Ectodermal cell (in vitro differentiated cells): ENCODE results near the gene CEP55.
"Not testable (repeated sequence)": the region's sequence is repeated elsewhere in the genome, so short reads cannot be mapped to it uniquely, and the experiment has no call there.

Experiments
- H3K27ac ChIP-seq: 2 replicates; pipeline ENCODE4 v1.7.0; 2013; ENCODE audit warnings: mild to moderate bottlenecking, low read depth, low read length; ENCODE audit not compliant: insufficient read depth, poor library complexity, severe bottlenecking
- H3K27me3 ChIP-seq: 2 replicates; pipeline ENCODE4 v1.7.0; 2013; ENCODE audit warnings: mild to moderate bottlenecking, low read length; ENCODE audit not compliant: insufficient read depth, control insufficient read depth, poor library complexity, severe bottlenecking
- H3K36me3 ChIP-seq: one replicate; pipeline ENCODE4 v1.7.0; 2013; ENCODE audit warnings: low read length; ENCODE audit not compliant: control insufficient read depth, insufficient read depth
- H3K4me1 ChIP-seq: one replicate; pipeline ENCODE4 v1.7.0; 2013; ENCODE audit warnings: low read length; ENCODE audit not compliant: control insufficient read depth, insufficient read depth
- H3K4me3 ChIP-seq: 2 replicates; pipeline ENCODE4 v1.7.0; 2013; ENCODE audit warnings: low read depth, low read length, control low read depth; ENCODE audit not compliant: insufficient read depth
- H3K9me3 ChIP-seq: 2 replicates; pipeline ENCODE4 v1.7.0; 2013; ENCODE audit warnings: mild to moderate bottlenecking, low read length, moderate library complexity; ENCODE audit not compliant: control insufficient read depth
- WGBS, 2 experiments: methylation state at CpG; one replicate each; pipeline ENCODE4 v1.1.7; 2013; ENCODE audit warnings: missing lambda C conversion rate in 2 of 2; 5-methylcytosine and 5-hydroxymethylcytosine counted together

The CEP55 gene

GRCh38 chr10:93505075-93505474 lies 8.7 kb downstream of the CEP55 start:
- Histone ChIP-seq H3K27ac (no peak overlapping the region), H3K36me3 (peaks cover 11% of the 10 kb centered on the region), H3K4me3 (no peak overlapping the region), H3K4me1 (no peaks in the 10 kb centered on the region), H3K27me3 (no peaks in the 10 kb centered on the region), H3K9me3 (no peaks in the 10 kb centered on the region)
- WGBS, 2 experiments: 95% methylated on average over 2 of the region's 2 CpGs; no CpG with 5 or more reads in 1 of the 2 experiments

- 93 to 97% methylated on average over 6 to 8 of the region's 8 CpGs for WGBS, 2 experiments
- H3K36me3 ChIP-seq: peaks cover 11% of the 10 kb centered on the region
- no peaks in the 10 kb centered on the region for H3K27me3 ChIP-seq
- no peak overlapping the region for H3K4me3 ChIP-seq
- H3K27ac ChIP-seq: no peak overlapping the region
- no peaks in the 10 kb centered on the region for H3K9me3 ChIP-seq
- H3K4me1 ChIP-seq: no peaks in the 10 kb centered on the region
Measured at GRCh38 chr10:93509816-93510215, 13.4 kb downstream of the CEP55 start.

GRCh38 chr10:93512565-93512964 lies 16.2 kb downstream of the CEP55 start:
- H3K27ac ChIP-seq: no peak overlapping the region
- H3K9me3 ChIP-seq: no peaks in the 10 kb centered on the region
- H3K4me1 ChIP-seq: no peaks in the 10 kb centered on the region
- H3K36me3 ChIP-seq: peaks cover 21% of the 10 kb centered on the region
- WGBS, 2 experiments: 90% methylated on average over 1 of the region's 1 CpG
- no peak overlapping the region for H3K4me3 ChIP-seq
- no peaks in the 10 kb centered on the region for H3K27me3 ChIP-seq

GRCh38 chr10:93513091-93513490 lies 16.7 kb downstream of the CEP55 start:
- H3K27me3 ChIP-seq: no peaks in the 10 kb centered on the region
- H3K27ac ChIP-seq: no peak overlapping the region
- no peak overlapping the region for H3K4me3 ChIP-seq
- no peaks in the 10 kb centered on the region for H3K9me3 ChIP-seq
- 50 to 64% methylated on average over 1 of the region's 1 CpG for WGBS, 2 experiments
- peaks cover 26% of the 10 kb centered on the region for H3K36me3 ChIP-seq
- no peaks in the 10 kb centered on the region for H3K4me1 ChIP-seq

DNA sequence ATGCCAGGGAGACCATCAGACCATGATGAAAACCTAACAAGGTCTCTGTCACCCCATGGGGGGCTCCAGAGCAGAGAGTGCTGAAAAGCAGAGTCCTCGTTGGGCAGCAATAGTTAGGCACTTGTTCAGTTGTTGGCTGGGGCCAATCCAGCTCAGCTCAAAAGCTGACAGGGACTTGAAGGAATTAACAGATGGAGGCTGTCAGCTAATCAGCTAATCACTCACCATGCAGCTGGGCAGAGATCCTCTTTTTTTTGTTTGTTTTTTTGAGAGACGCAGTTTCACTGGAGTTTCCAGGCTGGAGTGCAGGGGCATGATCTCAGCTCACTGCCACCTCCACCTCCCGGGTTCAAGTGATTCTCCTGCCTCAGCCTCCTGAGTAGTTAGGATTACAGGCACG lies 18.1 kb downstream of the CEP55 start:
- Histone ChIP-seq H3K4me1 (no peaks in the 10 kb centered on the region), H3K27ac (no peak overlapping the region), H3K27me3 (no peaks in the 10 kb centered on the region), H3K36me3 (peaks cover 35% of the 10 kb centered on the region), H3K9me3 (no peaks in the 10 kb centered on the region), H3K4me3 (no peak overlapping the region)
- WGBS, 2 experiments: 89 to 95% methylated on average over 4 of the region's 4 CpGs

GRCh38 chr10:93515071-93516005 lies 18.9 kb downstream of the CEP55 start:
- Histone ChIP-seq H3K9me3 (no peaks in the 10 kb centered on the region), H3K27ac (no peak overlapping the region), H3K36me3 (peaks cover 43% of the 10 kb centered on the region), H3K27me3 (no peaks in the 10 kb centered on the region), H3K4me1 (no peaks in the 10 kb centered on the region), H3K4me3 (no peak overlapping the region)
- WGBS, 2 experiments: 92 to 93% methylated on average over 8 of the region's 8 CpGs

DNA sequence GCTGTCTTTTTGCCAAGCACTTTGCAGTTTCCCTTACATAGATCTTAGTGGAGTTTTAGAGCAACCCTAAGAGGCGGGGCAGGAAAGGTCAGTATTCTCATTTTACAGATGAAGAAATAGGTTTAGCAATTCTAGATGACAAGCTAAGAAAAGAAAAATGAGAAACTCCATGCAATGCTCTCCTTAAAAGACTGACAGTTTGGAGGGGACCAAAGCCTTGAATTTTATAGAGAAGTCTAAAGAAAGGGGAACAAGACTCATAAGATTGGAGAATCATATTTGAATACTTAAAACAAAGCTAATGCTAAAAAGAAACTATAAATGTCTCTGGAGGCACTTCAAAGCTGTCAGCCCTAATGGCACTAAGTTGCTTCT lies 19.6 kb downstream of the CEP55 start:
- Histone ChIP-seq H3K27me3 (no peaks in the 10 kb centered on the region), H3K4me1 (no peaks in the 10 kb centered on the region), H3K9me3 (no peaks in the 10 kb centered on the region), H3K36me3 (peaks cover 47% of the 10 kb centered on the region), H3K27ac (no peak overlapping the region), H3K4me3 (no peak overlapping the region)
- WGBS, 2 experiments: 97 to 100% methylated on average over 1 of the region's 1 CpG

- H3K36me3 ChIP-seq: peaks cover 51% of the 10 kb centered on the region
- no peaks in the 10 kb centered on the region for H3K4me1 ChIP-seq
- no peaks in the 10 kb centered on the region for H3K27me3 ChIP-seq
- WGBS, 2 experiments: 96% methylated on average over 4 of the region's 4 CpGs
- H3K4me3 ChIP-seq: no peak overlapping the region
- no peaks in the 10 kb centered on the region for H3K9me3 ChIP-seq
- H3K27ac ChIP-seq: no peak overlapping the region
Measured at GRCh38 chr10:93518531-93518930, 22.1 kb downstream of the CEP55 start.

GRCh38 chr10:93535293-93535692 lies 38.9 kb downstream of the CEP55 start:
- no peaks in the 10 kb centered on the region for H3K4me1 ChIP-seq
- no peak overlapping the region for H3K4me3 ChIP-seq
- no peaks in the 10 kb centered on the region for H3K9me3 ChIP-seq
- no peaks in the 10 kb centered on the region for H3K36me3 ChIP-seq
- no peak overlapping the region for H3K27ac ChIP-seq
- WGBS, 2 experiments: 86 to 88% methylated on average over 5 of the region's 5 CpGs
- no peaks in the 10 kb centered on the region for H3K27me3 ChIP-seq

DNA sequence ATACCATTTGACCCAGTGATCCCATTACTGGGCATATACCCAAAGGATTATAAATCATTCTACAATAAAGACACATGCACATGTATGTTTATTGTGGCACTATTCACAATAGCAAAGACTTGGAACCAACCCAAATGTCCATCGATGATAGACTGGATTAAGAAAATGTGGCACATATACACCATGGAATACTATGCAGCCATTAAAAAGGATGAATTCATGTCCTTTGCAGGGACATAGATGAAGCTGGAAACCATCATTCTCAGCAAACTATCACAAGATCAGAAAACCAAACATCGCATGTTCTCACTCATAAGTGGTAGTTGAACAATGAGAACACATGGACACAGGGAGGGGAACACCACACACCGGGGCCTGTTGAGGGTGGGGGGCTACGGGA lies 44.5 kb downstream of the CEP55 start:
- not testable (repeated sequence) for H3K27me3 ChIP-seq, H3K27ac ChIP-seq, H3K4me1 ChIP-seq, H3K36me3 ChIP-seq, H3K4me3 ChIP-seq, H3K9me3 ChIP-seq
- 94 to 99% methylated on average over 3 to 4 of the region's 4 CpGs for WGBS, 2 experiments
